T-helper 2 cell treated with Interferon-gamma antibody and Interleukin-4, amounts not matched to agents 100 ng/mL and 5 ng/mL, for 36 hours (primary cell): ENCODE results near the gene AK1. TPM values are rescaled to one million over a fixed set of nuclear protein-coding genes. Genes with fewer than 3 reads are reported as not detected.

Experiments
- intact Hi-C: fragments of 100-400 bp; cut with micrococcal nuclease; formaldehyde crosslinking; loops from one replicate; pipeline ENCODE4 v1.15.1; 2023
- total RNA-seq: library from RNA; stranded (reverse); gene quantifications from 2 replicates; pipeline ENCODE4 v1.2.3, GENCODE V29; 2022

Gene AK1
- total RNA-seq, 1 donor from 2014 or later: 44.5 TPM

DNA sequence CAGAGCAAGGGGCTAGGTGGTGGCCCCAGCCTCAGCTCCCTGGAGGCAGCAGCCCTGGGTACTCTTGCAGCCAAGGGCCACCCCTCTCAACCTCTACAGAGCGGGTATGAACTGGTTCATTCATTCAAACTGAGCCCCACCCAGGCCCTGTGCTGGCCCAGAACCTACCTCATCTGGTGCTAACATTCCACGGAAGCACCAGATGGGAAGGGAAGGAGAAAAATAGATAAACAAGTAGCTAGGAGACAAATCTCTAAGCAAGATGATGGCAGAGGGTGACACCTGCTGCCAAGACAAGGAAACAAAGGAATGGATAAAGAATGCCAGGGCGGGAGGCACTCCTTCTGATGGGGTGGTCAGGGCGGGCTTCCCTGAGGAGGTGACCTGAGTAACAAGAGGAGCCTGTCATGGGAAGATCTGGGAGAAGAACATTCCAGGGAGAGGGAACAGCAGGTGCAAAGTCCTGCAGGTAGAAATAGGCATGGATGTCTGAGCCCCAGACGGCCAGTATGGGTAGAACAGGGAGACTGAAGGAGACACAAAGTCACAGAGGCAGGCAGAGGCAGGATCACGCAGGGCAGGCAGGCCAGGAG is 33.2 kb upstream of the AK1 start:
- intact Hi-C loops: no loop called here

DNA sequence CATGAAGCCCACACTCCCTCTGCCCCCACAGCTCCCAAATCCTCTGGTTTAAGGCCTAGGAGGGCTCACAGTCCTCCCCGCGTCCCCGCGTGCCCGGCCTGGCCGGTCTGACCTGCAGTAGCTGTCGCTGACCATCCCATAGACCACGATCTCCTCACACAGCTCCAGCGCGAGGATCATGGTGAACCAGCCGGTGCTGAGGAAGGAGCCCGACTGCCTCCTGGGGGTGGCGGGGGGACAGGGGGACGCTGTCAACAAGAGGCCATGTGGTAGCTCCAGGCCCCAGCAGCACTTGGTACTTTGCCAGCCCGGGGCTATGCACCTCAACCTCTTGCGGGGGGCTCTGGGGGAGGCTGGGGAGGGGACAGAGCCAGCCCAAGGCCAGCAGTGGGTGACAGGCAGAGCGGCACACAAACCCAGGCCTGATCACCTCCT is 32.4 kb upstream of the AK1 start:
- intact Hi-C loops: no loop called here

DNA sequence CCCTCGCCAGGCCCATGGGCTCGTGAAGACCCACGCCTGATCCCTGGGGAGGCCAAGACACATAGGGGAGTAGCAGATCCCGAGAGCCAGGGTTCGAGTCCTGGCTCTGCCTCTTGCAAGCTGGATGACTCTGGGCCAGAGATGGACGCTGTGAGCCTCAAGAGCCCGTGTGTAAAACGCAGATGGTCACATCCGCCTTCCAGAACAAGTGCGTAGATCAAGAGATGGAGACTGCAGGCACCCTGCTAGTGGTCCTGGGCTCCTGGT is 31.1 kb upstream of the AK1 start:
- intact Hi-C loops: no loop called here

DNA sequence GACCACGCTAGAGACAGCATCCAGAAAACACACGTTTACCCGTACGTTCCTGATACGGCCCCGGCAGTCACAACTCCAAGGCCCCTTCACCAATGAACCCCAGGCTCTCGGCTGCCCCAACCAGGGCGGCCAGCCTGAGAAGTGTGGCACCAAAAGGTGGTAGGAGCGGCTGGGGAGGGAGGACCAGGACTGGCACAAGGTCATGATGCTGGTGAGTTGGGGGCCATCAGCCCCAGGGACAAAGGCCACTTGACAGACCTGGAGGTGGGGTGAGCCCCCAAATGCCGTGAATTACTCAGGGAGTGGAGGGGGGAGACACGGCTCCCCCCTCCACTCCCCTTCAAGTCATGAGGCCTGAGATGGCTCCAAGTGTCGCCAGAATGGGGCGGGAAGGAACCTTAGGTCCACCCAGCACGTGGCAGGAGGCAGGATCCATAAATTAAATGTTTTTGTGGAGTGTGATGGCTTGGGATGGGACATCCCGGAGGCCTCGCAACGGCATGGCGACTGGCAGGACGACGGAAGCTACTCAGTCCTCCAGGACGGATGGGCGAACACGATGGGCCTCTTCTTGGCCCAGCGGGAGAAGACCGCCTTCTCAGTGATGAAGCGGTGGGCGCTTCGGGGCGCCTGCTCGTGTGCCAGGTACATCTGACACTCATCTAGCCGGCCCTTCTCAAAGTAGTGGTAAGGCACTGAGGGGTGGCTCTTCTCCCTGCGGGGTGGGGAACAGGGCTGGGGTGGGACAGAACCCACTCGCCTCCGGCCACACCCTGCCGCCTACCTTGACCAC is 30.6 kb upstream of the AK1 start:
- intact Hi-C loops: no loop called here

DNA sequence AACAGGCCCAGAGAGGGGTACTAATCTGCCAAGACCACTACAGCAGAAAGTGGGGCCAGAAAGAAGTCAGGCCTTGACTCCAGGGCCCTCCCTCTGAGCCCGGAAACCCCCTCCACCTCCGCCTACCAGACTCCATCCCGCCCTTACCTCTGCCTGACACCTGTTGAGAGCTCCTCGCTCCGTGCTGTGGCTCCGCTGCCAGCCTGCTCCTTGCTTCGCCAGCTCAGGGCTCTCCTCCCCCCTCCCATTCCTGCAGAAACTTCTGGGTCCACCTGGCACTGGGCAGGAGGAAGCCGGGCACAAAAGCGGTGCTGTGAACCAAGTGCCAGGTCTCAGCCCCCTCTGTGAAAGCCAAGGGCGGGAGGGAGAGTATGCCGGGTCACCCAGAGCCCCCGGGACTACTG is 28.3 kb upstream of the AK1 start:
- intact Hi-C loops: no loop called here

DNA sequence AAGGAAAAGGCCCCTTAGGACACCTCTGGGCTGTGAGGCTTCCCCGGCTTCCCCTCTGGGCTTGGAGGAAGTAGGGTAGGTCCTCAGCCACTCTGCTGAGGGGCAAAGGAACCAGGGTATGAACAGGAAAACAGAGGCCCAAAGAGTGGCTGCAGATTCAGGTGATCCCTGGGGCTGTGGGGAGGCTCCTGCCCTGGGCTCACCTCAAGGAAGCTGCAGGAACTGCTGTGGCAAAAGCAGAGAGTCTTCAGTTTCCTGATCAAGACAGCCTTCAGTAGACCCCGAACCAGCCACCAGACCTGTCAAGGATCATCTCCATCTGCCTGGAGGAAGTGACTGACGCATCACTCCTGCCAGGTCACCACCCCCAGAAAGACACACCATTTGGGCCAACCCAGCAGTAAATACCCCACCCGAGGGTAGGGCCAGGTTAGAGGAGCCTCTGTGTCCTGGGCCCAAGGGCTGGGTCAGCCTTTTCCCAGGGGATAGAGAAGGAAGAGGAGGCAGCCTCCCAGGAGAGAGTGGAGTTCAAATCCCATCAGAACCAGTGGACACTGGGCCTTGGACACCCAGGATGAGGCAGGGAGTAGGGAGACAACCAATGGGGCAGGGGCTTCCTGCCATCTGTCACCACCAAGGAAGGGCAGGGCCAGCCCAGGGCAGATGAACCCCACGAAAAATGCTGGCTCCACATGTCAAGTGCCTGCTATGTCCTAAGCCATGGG is 27.7 kb upstream of the AK1 start:
- intact Hi-C loops: no loop called here

DNA sequence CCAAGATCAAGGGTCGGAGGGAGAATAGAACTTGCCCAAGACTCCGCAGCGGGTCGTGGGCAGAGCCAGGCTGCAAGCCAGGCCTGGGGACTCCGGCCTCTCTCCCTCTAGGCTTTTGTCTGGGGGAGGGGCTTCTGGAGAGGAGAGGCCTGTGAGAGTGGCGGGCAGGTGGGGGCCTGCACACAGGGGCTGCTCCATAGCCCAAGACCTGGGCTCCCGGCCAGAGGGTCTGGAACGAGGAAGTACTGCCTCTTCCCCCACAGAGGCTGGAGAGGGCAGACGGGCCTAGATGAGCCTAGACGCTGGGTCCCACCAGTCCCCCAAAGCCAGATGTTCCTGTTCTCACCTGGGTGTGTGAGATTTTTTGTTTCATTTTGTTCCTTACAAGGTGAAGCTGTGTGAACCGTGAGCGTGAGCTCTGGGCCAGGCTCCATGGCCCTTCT is 27.1 kb upstream of the AK1 start:
- intact Hi-C loops: no loop called here

DNA sequence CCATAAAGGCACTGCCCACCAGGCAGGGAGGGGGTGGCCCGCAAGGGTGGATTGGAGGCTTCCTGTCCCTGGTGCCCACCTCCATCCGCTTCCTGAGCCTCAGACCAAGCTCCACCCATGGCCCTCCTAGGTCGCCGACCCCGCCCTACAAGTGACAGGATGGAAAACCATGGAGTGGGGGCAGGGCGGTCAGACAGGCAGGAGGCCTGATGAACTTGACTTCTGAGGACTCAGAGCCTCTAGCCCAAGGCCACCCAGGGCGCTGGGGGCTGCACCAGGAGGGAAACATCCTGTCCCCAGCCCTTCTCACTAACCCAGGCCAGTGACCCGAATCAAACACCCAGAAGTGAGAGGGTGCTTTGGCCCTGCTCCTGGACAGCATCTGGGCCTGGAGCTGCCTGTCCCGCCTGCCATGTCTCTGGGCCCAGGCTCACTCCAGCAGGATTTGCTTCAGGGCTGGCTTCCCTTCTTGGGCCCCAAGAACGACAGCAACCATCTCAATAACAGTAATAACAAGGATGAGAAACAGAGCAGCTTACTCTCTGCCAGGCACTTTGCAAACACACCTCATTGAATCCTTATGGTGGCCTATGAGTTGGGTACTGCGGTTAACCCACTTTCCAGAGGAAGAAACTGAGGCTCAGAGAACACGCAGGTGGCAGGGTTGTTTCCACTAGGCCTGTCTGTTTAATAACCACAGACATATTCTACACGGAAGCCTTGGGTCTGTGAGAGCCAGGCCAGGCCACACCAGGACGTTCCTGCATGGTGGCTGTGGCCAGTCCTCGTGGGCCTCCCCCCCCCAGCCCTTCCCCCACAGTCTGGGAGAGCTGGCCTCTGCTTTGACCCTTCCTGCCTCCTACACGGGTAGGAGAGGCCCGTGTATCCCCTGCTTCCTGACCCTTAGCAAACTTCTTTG is 26.3 kb upstream of the AK1 start:
- intact Hi-C loops: loop anchor here (1.0 to 2.0 kb wide), 2 partner anchors 13 to 101 kb away; partner anchors contain the start of genes FPGS and ST6GALNAC4

DNA sequence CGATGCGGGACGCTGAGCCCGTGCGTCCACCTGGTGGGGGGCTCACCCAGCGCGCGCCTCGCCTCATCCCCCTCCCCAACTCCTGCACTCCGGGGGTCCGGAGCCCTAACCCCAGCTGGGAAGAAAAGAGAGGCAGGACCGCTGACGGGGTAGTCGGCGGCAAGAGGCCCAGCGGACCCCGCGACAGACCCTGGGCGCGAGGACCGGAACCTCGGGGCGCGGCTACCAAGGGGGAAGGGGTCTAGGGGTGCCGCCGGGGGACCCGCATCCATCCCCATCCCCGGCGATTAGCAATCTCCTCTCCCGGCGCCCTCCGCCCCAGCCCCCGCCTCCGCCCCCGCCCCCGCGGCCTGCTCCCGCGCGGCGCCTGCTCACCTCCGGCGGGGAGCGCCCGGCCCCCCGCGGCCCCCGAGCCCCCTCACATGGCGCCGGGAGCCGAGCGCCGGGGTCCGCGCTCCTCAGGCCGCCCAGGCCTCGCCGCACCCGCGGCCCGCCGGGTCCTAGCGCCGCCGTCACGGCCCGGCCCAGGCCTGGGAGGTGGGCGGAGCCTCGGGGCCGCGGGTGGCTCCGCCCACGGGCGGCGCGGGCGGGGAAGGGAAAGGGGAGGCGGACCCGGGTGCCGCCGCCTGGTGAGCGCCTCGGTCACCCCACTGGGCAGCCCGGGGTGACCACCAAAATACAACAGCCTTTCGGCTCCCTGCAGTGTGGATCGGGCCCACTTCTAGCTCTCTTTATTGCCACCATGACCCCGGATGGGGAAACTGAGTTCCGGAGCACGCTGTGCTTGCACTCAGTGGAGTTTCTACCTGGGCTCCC is 21.9 kb upstream of the AK1 start, which contains the start of gene ST6GALNAC6:
Gene ST6GALNAC6, minus strand, starts transcription at position 476 of the 816 bp plus-strand sequence. CDS start 1,622 bp downstream, outside the sequence.
- intact Hi-C loops: loop anchor here (1.0 kb wide), 1 partner anchor 18 kb away; the partner anchor contains the start of gene ST6GALNAC4

DNA sequence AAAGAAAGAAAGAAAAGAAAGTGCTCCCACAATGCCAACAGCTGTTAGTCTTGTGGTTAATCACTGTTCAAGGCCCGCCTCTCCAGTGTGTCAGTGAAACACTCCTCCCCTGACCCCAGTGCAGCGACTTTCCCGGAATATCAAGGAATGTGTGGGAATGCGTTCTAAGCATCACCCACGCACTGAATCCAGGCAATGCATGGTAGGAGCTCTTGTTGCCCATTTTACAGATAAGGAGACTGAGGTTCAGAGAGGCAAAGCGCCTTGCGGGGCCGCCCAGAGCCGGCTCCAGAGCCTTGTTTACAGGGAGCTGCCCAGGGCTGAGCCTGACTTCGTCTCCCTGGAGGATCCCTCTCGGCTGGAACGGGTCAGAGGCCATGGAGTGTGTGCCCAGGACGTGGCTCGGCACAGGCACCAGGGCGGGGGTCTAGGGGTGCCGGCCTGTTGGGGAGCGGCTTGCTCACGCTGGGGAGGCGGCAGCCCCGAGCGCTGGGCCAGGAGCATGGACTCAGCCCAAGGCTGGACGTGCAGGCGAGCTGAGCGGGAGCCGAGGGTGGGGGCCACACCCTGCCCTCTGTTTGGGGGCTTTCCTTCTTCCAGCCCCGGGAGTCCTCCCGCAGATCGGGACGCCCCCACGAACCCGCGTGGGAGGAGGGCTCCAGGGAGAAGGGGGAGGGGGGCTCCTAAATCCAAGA is 21.1 kb upstream of the AK1 start:
- intact Hi-C loops: loop anchor here (1.0 kb wide), 1 partner anchor 19 kb away; the partner anchor contains the start of gene ST6GALNAC4

DNA sequence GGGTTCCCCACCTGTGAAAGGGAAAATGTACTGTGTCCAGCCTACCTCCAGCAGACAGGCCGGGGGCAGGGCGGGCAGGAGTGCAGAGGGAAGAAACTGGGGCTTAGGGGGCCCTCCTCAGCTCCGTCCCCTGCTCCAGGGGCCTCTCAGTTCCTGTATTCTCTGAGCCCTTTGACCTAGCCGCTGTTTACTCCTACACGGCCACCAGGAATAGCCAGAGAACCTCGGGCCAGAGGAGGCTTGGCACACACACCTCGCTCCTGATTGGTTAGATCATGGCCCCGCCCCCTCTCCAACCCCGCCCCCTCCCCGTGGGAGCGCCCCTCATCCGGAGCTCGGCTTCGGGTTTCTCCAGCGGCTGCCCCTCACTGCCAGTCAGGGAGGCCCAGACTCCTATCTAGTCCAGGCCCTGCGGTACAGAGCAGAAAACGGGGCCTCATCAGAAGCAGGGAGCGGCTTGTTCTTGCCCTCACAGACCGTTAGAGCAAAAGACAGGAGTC is 19.8 kb upstream of the AK1 start:
- intact Hi-C loops: no loop called here

DNA sequence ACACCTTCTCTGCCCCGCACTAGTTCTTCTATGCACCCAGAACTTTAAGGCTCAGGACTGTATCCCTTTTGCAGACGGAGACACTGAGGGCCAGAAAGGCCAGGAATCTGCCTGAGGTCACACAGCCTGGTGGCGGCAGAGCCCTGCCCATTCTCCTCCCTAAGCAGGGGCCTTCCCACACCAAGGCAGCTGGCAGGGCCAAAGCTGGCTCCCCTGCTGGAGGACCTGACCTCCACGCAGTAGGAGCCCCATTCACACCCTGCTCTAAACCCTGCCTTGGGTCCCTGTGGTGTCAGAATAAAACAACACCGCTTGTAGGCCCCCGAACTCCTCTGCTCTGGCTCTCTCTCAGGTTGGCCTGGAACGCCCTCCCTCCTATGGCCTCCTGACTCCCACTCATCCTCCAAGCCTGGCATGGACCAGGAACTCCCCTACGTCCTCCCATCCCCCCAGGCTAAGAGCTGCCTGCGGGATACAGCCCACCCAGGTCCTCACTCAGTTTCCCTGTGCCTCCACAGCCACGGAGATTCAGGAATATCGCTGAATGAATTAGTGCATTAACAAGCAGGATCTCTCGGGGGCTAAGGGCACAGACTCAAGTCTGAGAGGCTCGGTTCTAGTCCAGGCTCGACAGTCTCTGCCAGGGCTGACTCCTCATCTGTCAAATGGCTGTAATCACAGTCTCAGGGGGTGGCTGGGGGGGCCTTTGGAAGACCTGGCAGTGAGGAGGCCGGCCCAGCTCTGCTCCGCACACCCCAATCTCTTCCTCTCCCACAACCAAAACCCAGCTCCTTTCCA is 19.1 kb upstream of the AK1 start:
- intact Hi-C loops: no loop called here

DNA sequence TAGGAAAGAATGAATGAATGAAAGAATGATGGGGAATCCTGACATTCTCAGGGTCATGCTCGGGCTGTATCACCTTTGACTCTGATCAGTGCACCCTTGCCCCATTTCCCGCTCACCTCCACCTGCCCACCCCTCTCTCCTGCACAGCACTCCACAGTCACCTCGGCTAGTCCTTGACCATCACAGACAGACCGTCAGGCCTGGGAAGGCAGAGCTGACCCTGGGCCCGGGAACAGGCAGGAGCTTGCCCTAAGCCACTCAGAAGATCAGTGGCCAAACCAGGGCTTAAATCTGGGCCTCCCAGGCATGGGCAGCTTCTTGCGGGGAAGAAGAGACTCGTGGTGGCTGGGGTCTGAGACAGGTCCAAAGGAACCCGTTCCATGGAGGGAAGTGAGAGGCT is 18.3 kb upstream of the AK1 start:
- intact Hi-C loops: no loop called here

DNA sequence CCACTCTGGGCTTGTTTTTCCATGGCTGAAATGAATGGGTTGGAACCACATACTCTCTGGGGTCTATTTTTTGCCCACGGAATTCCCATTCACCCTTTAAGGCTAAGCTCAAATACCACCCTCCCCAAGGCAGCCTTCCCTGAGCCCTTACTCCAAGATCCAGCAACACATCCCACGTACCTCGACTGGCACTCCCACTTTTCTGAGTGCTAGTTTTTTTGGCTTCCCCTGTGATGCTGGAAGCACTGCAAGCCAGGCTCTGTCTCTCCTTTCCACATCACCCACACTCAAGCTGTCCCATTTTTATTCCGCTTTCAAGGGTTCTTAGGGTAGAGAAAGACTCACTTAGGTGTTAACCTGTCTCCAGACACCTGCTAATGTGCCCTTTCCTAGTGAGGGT is 15.9 kb upstream of the AK1 start:
- intact Hi-C loops: no loop called here

DNA sequence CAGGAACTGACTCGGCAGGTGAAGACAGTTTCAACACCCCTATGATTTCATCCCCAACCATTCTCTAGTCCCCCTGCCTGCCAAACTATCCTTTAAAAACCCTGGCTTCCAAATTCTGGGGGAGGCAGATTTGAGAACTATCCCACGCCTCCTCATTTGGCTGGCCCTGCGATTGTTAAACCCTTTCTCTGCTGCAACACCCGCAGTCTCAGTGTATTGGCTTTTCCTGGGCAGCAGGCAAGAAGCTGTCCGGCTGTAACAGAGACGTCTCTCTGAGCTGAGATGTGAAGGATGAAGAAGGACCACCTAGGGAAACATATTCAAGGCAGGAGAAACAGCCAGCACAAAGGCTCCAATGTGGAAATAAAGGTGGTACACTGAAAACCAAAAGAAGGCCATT is 15.4 kb upstream of the AK1 start:
- intact Hi-C loops: no loop called here

DNA sequence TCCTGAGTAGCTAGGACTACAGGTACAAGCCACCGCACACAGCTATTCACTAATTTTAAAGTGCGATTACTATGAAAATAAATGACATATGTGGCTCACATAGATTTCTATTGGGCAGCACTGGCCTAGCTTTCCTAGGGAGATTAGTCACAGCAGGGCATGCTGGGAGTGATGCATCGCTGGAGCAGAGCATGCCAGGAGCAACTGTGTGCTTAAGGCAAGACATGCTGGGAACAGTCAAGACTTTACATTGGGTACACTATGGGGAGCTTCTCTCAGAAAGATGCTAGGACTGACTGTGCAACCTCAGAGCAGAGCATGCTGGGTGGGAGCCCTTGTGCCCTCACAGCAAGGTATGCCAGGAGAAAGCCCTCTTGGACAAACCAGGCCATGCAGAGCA is 12.6 kb upstream of the AK1 start:
- intact Hi-C loops: no loop called here

DNA sequence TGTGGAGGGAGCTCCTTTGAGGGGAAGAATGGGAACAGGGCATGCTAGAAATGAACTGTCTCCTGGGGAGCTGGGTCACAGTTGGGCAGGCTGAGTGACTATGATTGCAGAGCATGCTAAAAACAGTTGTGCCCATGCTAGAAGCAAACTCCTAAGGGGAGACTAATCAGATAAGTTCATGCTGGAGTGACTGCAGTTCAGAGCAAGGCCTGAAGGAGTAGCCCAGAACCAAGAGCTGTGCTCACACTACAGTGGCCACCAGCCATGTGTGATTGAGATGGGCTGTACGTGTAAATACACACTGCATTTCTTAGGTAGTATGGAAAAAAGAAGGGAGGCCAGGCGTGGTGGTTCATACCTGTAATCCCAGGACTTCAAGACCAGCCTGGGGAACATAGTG is 10.3 kb upstream of the AK1 start:
- intact Hi-C loops: no loop called here

DNA sequence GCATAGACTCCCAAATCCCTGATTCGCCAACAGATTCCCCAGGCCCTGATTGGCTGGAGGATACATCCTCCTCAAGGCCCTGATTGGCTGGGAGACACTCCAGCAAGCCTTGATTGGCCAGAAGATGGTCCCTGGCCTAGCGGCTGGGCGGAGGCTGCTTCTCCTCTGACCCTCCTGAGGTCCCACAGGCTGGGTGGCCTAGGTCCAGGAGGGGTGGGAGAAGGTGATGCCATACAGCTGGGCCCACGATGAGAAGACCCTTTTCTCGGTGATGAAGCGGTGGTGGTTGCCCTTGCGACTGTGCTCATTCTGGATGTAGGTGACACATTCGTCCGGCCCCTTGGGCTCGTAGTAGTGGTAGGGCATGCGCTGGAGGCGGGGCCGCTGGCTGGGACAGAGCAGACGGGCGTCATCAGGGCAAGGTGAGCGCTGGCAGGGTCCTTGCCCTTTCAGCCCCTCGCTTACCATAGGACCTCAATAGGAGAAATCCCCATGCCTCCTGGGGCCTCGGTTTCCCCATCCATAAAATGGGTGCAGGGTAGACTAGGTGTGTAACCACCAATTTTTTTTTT is 9.0 kb upstream of the AK1 start:
- intact Hi-C loops: no loop called here
